Measurements from ENCODE around the gene C9orf43.

GRCh38 chr9:113397203-113397631, 13.3 kb upstream of the C9orf43 start:
- TF ChIP-seq, protein P1, sequence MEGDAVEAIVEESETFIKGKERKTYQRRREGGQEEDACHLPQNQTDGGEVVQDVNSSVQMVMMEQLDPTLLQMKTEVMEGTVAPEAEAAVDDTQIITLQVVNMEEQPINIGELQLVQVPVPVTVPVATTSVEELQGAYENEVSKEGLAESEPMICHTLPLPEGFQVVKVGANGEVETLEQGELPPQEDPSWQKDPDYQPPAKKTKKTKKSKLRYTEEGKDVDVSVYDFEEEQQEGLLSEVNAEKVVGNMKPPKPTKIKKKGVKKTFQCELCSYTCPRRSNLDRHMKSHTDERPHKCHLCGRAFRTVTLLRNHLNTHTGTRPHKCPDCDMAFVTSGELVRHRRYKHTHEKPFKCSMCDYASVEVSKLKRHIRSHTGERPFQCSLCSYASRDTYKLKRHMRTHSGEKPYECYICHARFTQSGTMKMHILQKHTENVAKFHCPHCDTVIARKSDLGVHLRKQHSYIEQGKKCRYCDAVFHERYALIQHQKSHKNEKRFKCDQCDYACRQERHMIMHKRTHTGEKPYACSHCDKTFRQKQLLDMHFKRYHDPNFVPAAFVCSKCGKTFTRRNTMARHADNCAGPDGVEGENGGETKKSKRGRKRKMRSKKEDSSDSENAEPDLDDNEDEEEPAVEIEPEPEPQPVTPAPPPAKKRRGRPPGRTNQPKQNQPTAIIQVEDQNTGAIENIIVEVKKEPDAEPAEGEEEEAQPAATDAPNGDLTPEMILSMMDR (IDR thresholded peaks at IDR 0.05; ENCODE audit: extremely low read depth in 1 of 2, insufficient read depth in 1 of 2, low read depth in 1 of 2, low read length in 2 of 2), result no peak
- TF ChIP-seq POLR2A (IDR thresholded peaks at IDR 0.05; ENCODE audit: low read depth, low read length) (no peak), EZH2 (IDR thresholded peaks at IDR 0.05; ENCODE audit: borderline replicate concordance, low read depth, low read length, severe bottlenecking) (no peak), JUN (IDR thresholded peaks at IDR 0.05; ENCODE audit: borderline replicate concordance, insufficient read depth, insufficient read length, low read depth) (no peak), MYC (IDR thresholded peaks at IDR 0.05; ENCODE audit: low read depth, low read length) (no peak), POLR2AphosphoS5 (IDR thresholded peaks at IDR 0.05; ENCODE audit: insufficient read depth, low read depth, low read length) (no peak), GATA2 (IDR thresholded peaks at IDR 0.05; ENCODE audit: insufficient read depth, insufficient read length, low read depth, low read length) (no peak), FOS (IDR thresholded peaks at IDR 0.05; ENCODE audit: borderline replicate concordance, insufficient read depth, low read length) (no peak)
- TF ChIP-seq, protein P2, sequence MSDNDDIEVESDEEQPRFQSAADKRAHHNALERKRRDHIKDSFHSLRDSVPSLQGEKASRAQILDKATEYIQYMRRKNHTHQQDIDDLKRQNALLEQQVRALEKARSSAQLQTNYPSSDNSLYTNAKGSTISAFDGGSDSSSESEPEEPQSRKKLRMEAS (IDR thresholded peaks at IDR 0.05; ENCODE audit: insufficient read depth, insufficient read length), result no peak
